ENCODE measurements around the gene SIK2. TPM values are rescaled to one million over a fixed set of nuclear protein-coding genes. Genes with fewer than 3 reads are reported as not detected.

SIK2 gene
- total RNA-seq, 1 donor from 2014 or later = 8.2 TPM

GRCh38 chr11:111598559-111598958, 3.7 kb upstream of the SIK2 start:
- intact Hi-C loops (cut with DNase I) = no loop called here
- TF ChIP-seq CTCF (IDR thresholded peaks at IDR 0.05) = no peak
- no peak overlapping the region for H3K27ac ChIP-seq

GRCh38 chr11:111601636-111601978, 642 bp upstream of the SIK2 start:
- H3K27ac ChIP-seq = peak overlapping the region; percentile 90 to 96
- H3K27me3 ChIP-seq = no peaks in the 10 kb centered on the region
- intact Hi-C loops (cut with DNase I) = loop anchor here (5.0 kb wide), 2 partner anchors 34 to 116 kb away; no protein-coding TSS in a partner anchor
- no peaks in the 10 kb centered on the region for H3K36me3 ChIP-seq
- H3K4me1 ChIP-seq = peaks cover 0 to 8% of the 10 kb centered on the region in 2 donors
- peak overlapping the region; percentile 84 to 98 for H3K4me3 ChIP-seq
- no peaks in the 10 kb centered on the region for H3K9me3 ChIP-seq
- no peak for TF ChIP-seq CTCF (IDR thresholded peaks at IDR 0.05)
- no peak for DNase-seq (ENCODE audit: low spot score in 2 of 2)

More at GRCh38 chr11:111598559-111598958, 3.7 kb upstream of the SIK2 start:
- DNase-seq (ENCODE audit: low spot score in 2 of 2) = no peak
- Histone ChIP-seq H3K9me3 (no peaks in the 10 kb centered on the region), H3K4me3 (no peak overlapping the region), H3K36me3 (no peaks in the 10 kb centered on the region), H3K27me3 (no peaks in the 10 kb centered on the region), H3K4me1 (peaks cover 0 to 5% of the 10 kb centered on the region in 2 donors)

DNA sequence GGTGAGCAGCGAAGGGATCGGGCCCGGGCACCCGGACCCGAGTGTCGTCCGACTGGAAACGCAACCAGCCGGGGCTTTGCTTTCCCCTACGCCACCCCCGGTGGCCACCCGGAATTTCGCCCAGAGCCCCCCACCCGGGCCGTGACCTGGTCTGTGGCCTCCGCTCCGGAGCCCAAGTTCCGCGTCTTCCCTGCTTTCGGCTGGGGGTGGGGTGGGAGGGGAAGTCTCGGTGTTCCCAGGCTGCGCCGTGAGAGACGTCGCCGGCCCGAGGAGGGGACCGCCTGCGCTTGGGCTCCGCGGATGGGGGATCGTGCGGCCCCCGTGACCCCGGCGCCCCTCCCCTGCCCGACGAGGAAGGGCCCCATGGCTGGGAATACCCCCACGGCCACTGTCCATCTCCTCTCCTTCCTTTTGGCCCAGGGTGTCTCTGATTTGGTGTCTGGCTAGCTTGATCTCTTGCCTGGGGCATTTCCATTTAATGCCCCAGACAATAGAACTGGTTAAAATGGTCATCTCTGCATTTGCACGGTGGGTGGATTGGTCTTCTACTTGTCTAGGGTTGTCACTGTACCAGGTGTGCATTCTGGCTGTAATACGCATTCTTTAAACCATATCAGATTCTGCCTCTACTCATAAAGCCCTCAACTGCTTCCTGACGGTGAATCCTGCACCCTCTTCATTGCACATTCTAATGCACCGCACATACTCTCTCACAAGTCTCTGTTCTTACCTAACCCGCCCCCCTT, 789 bp downstream of the SIK2 start:
- H3K27me3 ChIP-seq = no peaks in the 10 kb centered on the region
- H3K27ac ChIP-seq = peak overlapping the region; percentile 90 to 96
- peaks cover 0 to 8% of the 10 kb centered on the region in 2 donors for H3K4me1 ChIP-seq
- intact Hi-C loops (cut with DNase I) = loop anchor here (1.0 to 5.0 kb wide), 6 partner anchors 36 to 238 kb away; partner anchors contain the start of gene PPP2R1B
- peak overlapping the region; percentile 84 to 98 for H3K4me3 ChIP-seq
- no peak for TF ChIP-seq CTCF (IDR thresholded peaks at IDR 0.05)
- DNase-seq (ENCODE audit: low spot score in 2 of 2) = peak in 1 of 2 donors; percentile 72
- no peaks in the 10 kb centered on the region for H3K36me3 ChIP-seq
- no peaks in the 10 kb centered on the region for H3K9me3 ChIP-seq

GRCh38 chr11:111603611-111604130, 1.4 kb downstream of the SIK2 start:
- Histone ChIP-seq H3K27me3 (no peaks in the 10 kb centered on the region), H3K4me3 (peak overlapping the region; percentile 84 to 98), H3K36me3 (no peaks in the 10 kb centered on the region), H3K9me3 (no peaks in the 10 kb centered on the region), H3K27ac (peak overlapping the region; percentile 90 to 96), H3K4me1 (peaks cover 0 to 8% of the 10 kb centered on the region in 2 donors)
- intact Hi-C loops (cut with DNase I) = loop anchor here (5.0 kb wide), 2 partner anchors 36 to 114 kb away; no protein-coding TSS in a partner anchor
- TF ChIP-seq CTCF (IDR thresholded peaks at IDR 0.05) = no peak
- no peak for DNase-seq (ENCODE audit: low spot score in 2 of 2)

- H3K9me3 ChIP-seq = no peaks in the 10 kb centered on the region
- peak; percentile 33 to 56 (median 47) for TF ChIP-seq CTCF (IDR thresholded peaks at IDR 0.05)
- H3K27me3 ChIP-seq = no peaks in the 10 kb centered on the region
- no peak overlapping the region for H3K27ac ChIP-seq
- intact Hi-C loops (cut with DNase I) = loop anchor here (5.0 kb wide), 2 partner anchors 37 to 113 kb away; no protein-coding TSS in a partner anchor
- H3K4me1 ChIP-seq = peaks cover 0 to 8% of the 10 kb centered on the region in 2 donors
- H3K36me3 ChIP-seq = no peaks in the 10 kb centered on the region
- peak overlapping the region; percentile 84 to 98 for H3K4me3 ChIP-seq
- no peak for DNase-seq (ENCODE audit: low spot score in 2 of 2)
Measured at GRCh38 chr11:111604392-111605009, 2.3 kb downstream of the SIK2 start.

Measured in ascending aorta (tissue), 2 donors.